ENCODE measurements around the gene SLC39A11.

DNA sequence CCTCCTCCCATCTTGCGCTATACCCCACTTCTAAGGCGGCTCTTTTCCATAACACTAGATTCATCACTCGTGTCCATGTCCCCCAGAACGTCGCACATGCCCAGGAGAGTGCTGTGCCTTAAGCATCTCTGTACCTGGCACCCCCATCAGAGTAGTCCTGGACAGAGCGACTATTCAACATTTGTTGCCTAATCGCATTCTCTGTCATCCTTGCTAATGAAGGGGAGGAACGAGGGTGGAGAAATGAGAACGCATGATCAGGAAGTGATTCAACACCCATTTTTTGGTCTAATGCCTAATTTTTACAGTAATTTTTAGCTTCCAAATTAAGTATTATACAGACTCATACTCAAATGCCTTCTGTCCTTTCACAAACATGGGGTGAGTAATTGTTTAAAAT is 53.2 kb downstream of the SLC39A11 start:
- TF ChIP-seq POLR2AphosphoS5 (IDR thresholded peaks at IDR 0.05; ENCODE audit: low read depth, low read length) (no peak), POLR2A (IDR thresholded peaks at IDR 0.05; ENCODE audit: low read depth, low read length) (no peak), TAF1 (IDR thresholded peaks at IDR 0.05; ENCODE audit: low read depth, low read length) (no peak), SPI1 (IDR thresholded peaks at IDR 0.05; ENCODE audit: low read depth, low read length) (no peak)

Measured in GM12891 (cell line).